ENCODE data around the gene GCH1. TPM values are rescaled to one million over a fixed set of nuclear protein-coding genes. Genes with fewer than 3 reads are reported as not detected.

GCH1 gene
- total RNA-seq, 1 experiment from 2014 or later, result 9.2 TPM

GRCh38 chr14:54809767-54810166 is 92.9 kb downstream of the GCH1 start:
- CTCF ChIA-PET, result no interaction called here
- POLR2A ChIA-PET, result no interaction called here

GRCh38 chr14:54808326-54809161 is 94.1 kb downstream of the GCH1 start:
- ATAC-seq, result no peak
- TF ChIP-seq SMAD3 (CRISPR knock-in tag; IDR thresholded peaks at IDR 0.05; ENCODE audit: borderline replicate concordance), result no peak
- TF ChIP-seq PRDM15 (CRISPR knock-in tag; IDR thresholded peaks at IDR 0.05), result no peak
- no peak for TF ChIP-seq KAT7 (CRISPR knock-in tag; IDR thresholded peaks at IDR 0.05; ENCODE audit: borderline replicate concordance)
- no peak for TF ChIP-seq TEAD4 (CRISPR knock-in tag; IDR thresholded peaks at IDR 0.05)
- no peak for TF ChIP-seq MLX (CRISPR knock-in tag; IDR thresholded peaks at IDR 0.05)
- no peak for TF ChIP-seq ESRRA (CRISPR knock-in tag; IDR thresholded peaks at IDR 0.05; ENCODE audit: borderline replicate concordance)
- TF ChIP-seq AR (CRISPR knock-in tag; IDR thresholded peaks at IDR 0.05), result no peak
- no peak for TF ChIP-seq ZNF121 (CRISPR knock-in tag; IDR thresholded peaks at IDR 0.05)
- no peak for DNase-seq (ENCODE audit: low spot score)
- Mint-ChIP-seq H3K27me3 (ENCODE audit: low read depth) (peaks cover 12% of the 10 kb centered on the region), H3K9me3 (peaks cover under 1% of the 10 kb centered on the region; the same call in 1 of the 2 replicates), H3K27ac (no peak overlapping the region), H3K36me3 (no peaks in the 10 kb centered on the region), H3K4me3 (no peak overlapping the region), H3K4me1 (peaks cover 21% of the 10 kb centered on the region)
- POLR2A ChIA-PET, result no interaction called here
- CTCF ChIA-PET, result interaction anchor here (0.6 to 1.2 kb wide), 5 partner anchors 11 to 245 kb away, joined by 3 to 4 read pairs (median 3); no protein-coding TSS in a partner anchor

More at GRCh38 chr14:54809767-54810166, 92.9 kb downstream of the GCH1 start:
- Mint-ChIP-seq H3K36me3 (no peaks in the 10 kb centered on the region), H3K4me3 (no peak overlapping the region), H3K9me3 (peaks cover 12% of the 10 kb centered on the region), H3K27me3 (ENCODE audit: low read depth) (peaks cover 4% of the 10 kb centered on the region), H3K27ac (no peak overlapping the region), H3K4me1 (peaks cover 13% of the 10 kb centered on the region)
- ATAC-seq (no peak), DNase-seq (ENCODE audit: low spot score) (no peak)
- TF ChIP-seq ARID4B (CRISPR knock-in tag; IDR thresholded peaks at IDR 0.05; ENCODE audit: borderline replicate concordance), result no peak
